Endothelial cell of umbilical vein (primary cell): Measurements from ENCODE around the gene OR10K1. TPM values are rescaled to one million over a fixed set of nuclear protein-coding genes. Genes with fewer than 3 reads are reported as not detected.

Source experiments
- BruUV-seq: library from RNA; stranded (reverse); fragments of 400-500 nt; replicated peaks from 2 replicates; lab custom pipeline; 2021; lab: Mats Ljungman, UMichigan
- CTCF ChIA-PET: fragments of 300-600, 350-600 bp; sonication (Branson Sonifier 250); formaldehyde crosslinking; loops from one replicate; lab custom pipeline; 2021; ENCODE audit warnings: antibody characterized with exemption, inconsistent platforms; lab: Charles Lee
- POLR2A ChIA-PET: fragments of 300-600, 350-600 bp; sonication (Branson Sonifier 250); formaldehyde crosslinking; loops from one replicate; lab custom pipeline; 2021; ENCODE audit warnings: antibody characterized with exemption, inconsistent platforms; lab: Charles Lee
- DNase-seq: peaks from one replicate; pipeline ENCODE4 v3.0.0-alpha.2; 2011; ENCODE audit warnings: low read depth, low spot score
- FAIRE-seq: peaks from 2 replicates; lab custom pipeline; 2011; peaks lifted over from hg19 to GRCh38; lab: Jason Lieb, UNC
- H2AFZ ChIP-seq: 2 replicates; pipeline ENCODE4 v1.6.0; 2012; ENCODE audit warnings: low read depth, low read length, control low read depth, inconsistent platforms
- H3K27ac ChIP-seq: 2 replicates; pipeline ENCODE4 v1.5.1; 2011; ENCODE audit warnings: low read depth, mild to moderate bottlenecking, control low read depth, low read length, moderate library complexity; ENCODE audit not compliant: insufficient read depth
- H3K27me3 ChIP-seq, 2 experiments: 2 replicates each; pipeline versions ENCODE4 v1.6.0 to v1.6.1; 2011; ENCODE audit warnings: low read length in 2 of 2, mixed read lengths in 1 of 2; ENCODE audit not compliant: control insufficient read depth in 2 of 2, insufficient read depth in 2 of 2
- H3K36me3 ChIP-seq, 2 experiments: 2 replicates in 1 of 2; 3 replicates in 1 of 2; pipeline ENCODE4 v1.5.1; 2011; ENCODE audit warnings: low read length in 2 of 2, mild to moderate bottlenecking in 1 of 2, moderate library complexity in 1 of 2; ENCODE audit not compliant: control insufficient read depth in 2 of 2, insufficient read depth in 2 of 2; ENCODE audit errors: extremely low read depth in 1 of 2
- H3K4me1 ChIP-seq: 3 replicates; pipeline ENCODE4 v1.5.1; 2011; ENCODE audit warnings: mild to moderate bottlenecking, low read length; ENCODE audit not compliant: control insufficient read depth, insufficient read depth; ENCODE audit errors: extremely low read depth
- H3K4me2 ChIP-seq: 2 replicates; pipeline ENCODE4 v1.6.1; 2011; ENCODE audit warnings: low read length, control low read depth, mixed read lengths; ENCODE audit not compliant: insufficient read depth
- H3K4me3 ChIP-seq, 3 experiments: fragments of 200-600 bp in 1 of 3; sonication (generic), shearing (Covaris generic) in 1 of 3; replicated peaks in 1 of 3; 2 replicates each; pipeline ENCODE4 v1.5.1; 2011 to 2016; ENCODE audit warnings: control low read depth in 3 of 3, low read length in 3 of 3, mild to moderate bottlenecking in 2 of 3, inconsistent platforms in 1 of 3, low read depth in 1 of 3, moderate library complexity in 1 of 3; ENCODE audit not compliant: insufficient read depth in 1 of 3
- H3K79me2 ChIP-seq: 2 replicates; pipeline ENCODE4 v1.6.0; 2012; ENCODE audit warnings: low read length, inconsistent platforms; ENCODE audit not compliant: control insufficient read depth, insufficient read depth
- H3K9ac ChIP-seq: replicated peaks from 2 replicates; pipeline ENCODE3; 2011; ENCODE audit warnings: low read length, control low read depth; ENCODE audit not compliant: insufficient read depth; ENCODE audit errors: extremely low read depth
- H3K9me1 ChIP-seq: replicated peaks from 3 replicates; pipeline ENCODE4 v1.6.0; 2011; ENCODE audit warnings: mild to moderate bottlenecking, low read length; ENCODE audit not compliant: control insufficient read depth, insufficient read depth; ENCODE audit errors: extremely low read depth
- H3K9me3 ChIP-seq: replicated peaks from 2 replicates; pipeline ENCODE4 v1.5.1; 2012; ENCODE audit warnings: low read length, inconsistent platforms; ENCODE audit not compliant: control insufficient read depth, insufficient read depth
- H4K20me1 ChIP-seq: replicated peaks from 2 replicates; pipeline ENCODE3; 2011; ENCODE audit warnings: mild to moderate bottlenecking, low read length; ENCODE audit not compliant: control insufficient read depth, insufficient read depth; ENCODE audit errors: extremely low read depth
- EZH2 ChIP-seq: IDR thresholded peaks from 2 replicates; pipeline ENCODE4 v1.6.1; 2012; ENCODE audit warnings: borderline replicate concordance, low read depth, mild to moderate bottlenecking, moderate library complexity, low read length, inconsistent platforms; ENCODE audit not compliant: severe bottlenecking
- FOS ChIP-seq: IDR thresholded peaks from 2 replicates; pipeline ENCODE4 v1.6.1; 2011; ENCODE audit warnings: mild to moderate bottlenecking, low read length, moderate library complexity, borderline replicate concordance; ENCODE audit not compliant: insufficient read depth
- GATA2 ChIP-seq: IDR thresholded peaks from 2 replicates; pipeline ENCODE4 v1.7.0; 2011; ENCODE audit warnings: low read depth, mild to moderate bottlenecking, moderate library complexity, mixed read lengths, low read length; ENCODE audit not compliant: insufficient read length, insufficient read depth
- JUN ChIP-seq: IDR thresholded peaks from 2 replicates; pipeline ENCODE4 v1.6.1; 2011; ENCODE audit warnings: borderline replicate concordance, low read depth; ENCODE audit not compliant: insufficient read length, insufficient read depth
- POLR2AphosphoS5 ChIP-seq: IDR thresholded peaks from 2 replicates; pipeline ENCODE4 v1.6.1; 2012; ENCODE audit warnings: low read depth, mild to moderate bottlenecking, control low read depth, low read length, moderate library complexity; ENCODE audit not compliant: insufficient read depth
- dilution Hi-C: fragments of 300-500 bp; cut with MboI; formaldehyde crosslinking; loops from one replicate; pipeline ENCODE4 v1.15.0; 2019; ENCODE audit warnings: low sequenced_read_pairs; ENCODE audit not compliant: extremely low pct_ligation_motif_present
- intact Hi-C: fragments of 100-400 bp; cut with micrococcal nuclease; formaldehyde crosslinking; loops from one replicate; pipeline ENCODE4 v1.10.0; 2022
- polyA plus RNA-seq, 4 experiments: library from polyadenylated mRNA; depleted of rRNA in 3 of 4; stranded (reverse) in 3 of 4; unstranded in 1 of 4; fragments of >200 nt; gene quantifications; 2 replicates each; pipeline versions ENCODE4 v1.2.1 to v1.2.3, GENCODE V29; 2011 to 2012; ENCODE audit warnings: missing spikeins in 1 of 4
- total RNA-seq: library from RNA; stranded (reverse); gene quantifications from 2 replicates; pipeline ENCODE4 v1.2.3, GENCODE V29; 2021
- TF ChIP-seq, protein P1 (sequence below), 2 donors: IDR thresholded peaks; 1 replicate in 1 of 2; 2 replicates in 1 of 2; pipeline ENCODE4 v1.5.1; 2011; ENCODE audit warnings: low read length in 2 of 2, mild to moderate bottlenecking in 2 of 2, moderate library complexity in 2 of 2, control low read depth in 1 of 2, inconsistent platforms in 1 of 2, low read depth in 1 of 2; ENCODE audit not compliant: insufficient read depth in 1 of 2; ENCODE audit errors: extremely low read depth in 1 of 2

The OR10K1 gene
- total and polyA plus RNA-seq, 2 donors (not counting 3 experiments of a cell fraction or from before 2014, with no cell fraction given): not detected

DNA sequence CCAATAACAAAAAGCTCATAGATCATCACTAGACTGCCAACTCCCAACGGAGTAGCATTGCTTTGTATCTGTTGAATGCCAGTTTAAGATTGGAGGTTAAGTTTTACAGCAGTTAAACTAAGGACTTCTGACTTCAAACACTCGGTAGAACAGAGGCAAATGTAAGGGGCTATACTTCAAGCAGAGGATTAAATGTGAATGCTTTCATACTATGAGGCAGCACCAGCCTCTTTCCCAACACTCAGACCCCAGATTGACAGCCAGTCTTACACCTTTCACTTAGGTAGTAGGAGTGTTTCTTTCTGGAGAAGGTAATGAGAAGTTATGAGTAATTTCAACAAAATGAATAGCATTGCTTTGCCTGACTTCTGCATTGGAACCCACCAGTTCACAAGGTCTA is 33.2 kb downstream of the OR10K1 start:
- no peak overlapping the region for H2AFZ ChIP-seq
- no peaks in the 10 kb centered on the region for H3K79me2 ChIP-seq
- no peaks in the 10 kb centered on the region for H3K36me3 ChIP-seq
- H3K9ac ChIP-seq: no peak overlapping the region
- H4K20me1 ChIP-seq: no peaks in the 10 kb centered on the region
- intact Hi-C loops: no loop called here
- FAIRE-seq: no peak
- ChIA-PET POLR2A (no interaction called here), CTCF (interaction anchor here (0.7 to 2.9 kb wide), 2 partner anchors 291 to 1420 kb away, joined by 3 to 49 read pairs; no protein-coding TSS in a partner anchor)
- TF ChIP-seq EZH2: no peak
- no peak for TF ChIP-seq GATA2
- no peak for TF ChIP-seq FOS
- TF ChIP-seq JUN: no peak
- TF ChIP-seq, protein P1, sequence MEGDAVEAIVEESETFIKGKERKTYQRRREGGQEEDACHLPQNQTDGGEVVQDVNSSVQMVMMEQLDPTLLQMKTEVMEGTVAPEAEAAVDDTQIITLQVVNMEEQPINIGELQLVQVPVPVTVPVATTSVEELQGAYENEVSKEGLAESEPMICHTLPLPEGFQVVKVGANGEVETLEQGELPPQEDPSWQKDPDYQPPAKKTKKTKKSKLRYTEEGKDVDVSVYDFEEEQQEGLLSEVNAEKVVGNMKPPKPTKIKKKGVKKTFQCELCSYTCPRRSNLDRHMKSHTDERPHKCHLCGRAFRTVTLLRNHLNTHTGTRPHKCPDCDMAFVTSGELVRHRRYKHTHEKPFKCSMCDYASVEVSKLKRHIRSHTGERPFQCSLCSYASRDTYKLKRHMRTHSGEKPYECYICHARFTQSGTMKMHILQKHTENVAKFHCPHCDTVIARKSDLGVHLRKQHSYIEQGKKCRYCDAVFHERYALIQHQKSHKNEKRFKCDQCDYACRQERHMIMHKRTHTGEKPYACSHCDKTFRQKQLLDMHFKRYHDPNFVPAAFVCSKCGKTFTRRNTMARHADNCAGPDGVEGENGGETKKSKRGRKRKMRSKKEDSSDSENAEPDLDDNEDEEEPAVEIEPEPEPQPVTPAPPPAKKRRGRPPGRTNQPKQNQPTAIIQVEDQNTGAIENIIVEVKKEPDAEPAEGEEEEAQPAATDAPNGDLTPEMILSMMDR (IDR thresholded peaks at IDR 0.05; ENCODE audit: extremely low read depth in 1 of 2, insufficient read depth in 1 of 2, low read depth in 1 of 2, low read length in 2 of 2): no peak
- TF ChIP-seq POLR2AphosphoS5: no peak
- H3K27me3 ChIP-seq: no peaks in the 10 kb centered on the region
- H3K9me3 ChIP-seq: no peaks in the 10 kb centered on the region
- no peak overlapping the region for H3K4me2 ChIP-seq
- H3K9me1 ChIP-seq: no peaks in the 10 kb centered on the region
- no peaks in the 10 kb centered on the region for H3K4me1 ChIP-seq
- H3K4me3 ChIP-seq: no peak overlapping the region
- BruUV-seq: no TSS peak
- no peak for DNase-seq
- dilution Hi-C loops: no loop called here
- H3K27ac ChIP-seq: no peak overlapping the region
